Melanocyte of skin (primary cell): ENCODE data around the gene KCNA3. TPM values are rescaled to one million over a fixed set of nuclear protein-coding genes. Genes with fewer than 3 reads are reported as not detected.

Source experiments
- total RNA-seq, 2 donors: library from RNA; depleted of rRNA; stranded (reverse); fragments of >200 nt; gene quantifications; 2 replicates each; pipeline ENCODE4 v1.2.3, GENCODE V29; 2012

Gene KCNA3
- not detected for total RNA-seq

GRCh38 chr1:110674337-110675059 lies at the start of gene KCNA3:
KCNA3 (minus strand) TSS chr1:110674940; CDS start chr1:110674809, 131 bp downstream.

Other genes with a start within 250 kb of the KCNA3 start
- not detected for gene PROK1, start 223.8 kb downstream of the KCNA3 start, total RNA-seq
- not detected for gene KCNA10, start 155.8 kb downstream of the KCNA3 start, total RNA-seq
- gene KCNA2, start 68.6 kb downstream of the KCNA3 start, total RNA-seq: under 1 TPM; 0.33 to 0.69 TPM
- under 1 TPM in 1 of 2 donors, not detected in 1; 0.33 TPM for gene CD53, start 198.2 kb upstream of the KCNA3 start, total RNA-seq